H9 (cell line): ENCODE measurements around the gene RASGRP3. TPM values are rescaled to one million over a fixed set of nuclear protein-coding genes. Genes with fewer than 3 reads are reported as not detected.

Experiments
- DNase-seq: peaks from one replicate; pipeline ENCODE4 v3.0.0-alpha.2; 2017
- H2AFZ ChIP-seq: one replicate; pipeline ENCODE4 v1.6.1; 2013; ENCODE audit warnings: mild to moderate bottlenecking, low read length, control low read depth, moderate library complexity
- H2AK5ac ChIP-seq: 2 replicates; pipeline ENCODE4 v1.6.1; 2013; ENCODE audit warnings: low read length, control low read depth, mixed read lengths; ENCODE audit not compliant: insufficient read length
- H2BK120ac ChIP-seq: one replicate; pipeline ENCODE4 v1.6.1; 2013; ENCODE audit warnings: low read depth, mild to moderate bottlenecking, low read length, control low read depth, inconsistent platforms; ENCODE audit not compliant: poor library complexity, severe bottlenecking
- H2BK12ac ChIP-seq: 2 replicates; pipeline ENCODE4 v1.6.1; 2013; ENCODE audit warnings: low read length, control low read depth, mixed read lengths, low read depth; ENCODE audit not compliant: insufficient read length
- H2BK15ac ChIP-seq: 2 replicates; pipeline ENCODE4 v1.6.1; 2013; ENCODE audit warnings: low read depth, low read length, control low read depth
- H2BK20ac ChIP-seq: one replicate; pipeline ENCODE4 v1.6.1; 2013; ENCODE audit warnings: low read depth, mild to moderate bottlenecking, low read length, control low read depth, inconsistent platforms; ENCODE audit not compliant: poor library complexity, severe bottlenecking
- H2BK5ac ChIP-seq: 2 replicates; pipeline ENCODE4 v1.6.1; 2013; ENCODE audit warnings: low read length, control low read depth, mixed read lengths; ENCODE audit not compliant: insufficient read length
- H3K14ac ChIP-seq: 2 replicates; pipeline ENCODE4 v1.6.1; 2013; ENCODE audit warnings: low read length, control low read depth; ENCODE audit not compliant: insufficient read depth
- H3K18ac ChIP-seq: 2 replicates; pipeline ENCODE4 v1.6.1; 2013; ENCODE audit warnings: low read depth, mild to moderate bottlenecking, mixed read lengths, low read length, control low read depth; ENCODE audit not compliant: insufficient read length
- H3K23ac ChIP-seq: 2 replicates; pipeline ENCODE4 v1.6.1; 2013; ENCODE audit warnings: low read length, control low read depth, mixed read lengths, low read depth; ENCODE audit not compliant: insufficient read length
- H3K23me2 ChIP-seq: 2 replicates; pipeline ENCODE4 v1.6.1; 2013; ENCODE audit warnings: low read depth, mild to moderate bottlenecking, mixed read lengths, low read length, control low read depth; ENCODE audit not compliant: insufficient read length, poor library complexity, severe bottlenecking
- H3K27ac ChIP-seq: 2 replicates; pipeline ENCODE4 v1.5.1; 2013; ENCODE audit warnings: low read length, control low read depth, mixed read lengths, low read depth; ENCODE audit not compliant: insufficient read length
- H3K27me3 ChIP-seq: 2 replicates; pipeline ENCODE4 v1.6.1; 2013; ENCODE audit warnings: low read length, control low read depth, inconsistent platforms; ENCODE audit not compliant: insufficient read depth
- H3K4ac ChIP-seq: 2 replicates; pipeline ENCODE4 v1.6.1; 2013; ENCODE audit warnings: low read depth, mild to moderate bottlenecking, control low read depth, inconsistent platforms, low read length, moderate library complexity
- H3K4me1 ChIP-seq: 2 replicates; pipeline ENCODE4 v1.6.1; 2013; ENCODE audit warnings: low read length, control low read depth, inconsistent platforms; ENCODE audit not compliant: insufficient read depth
- H3K4me2 ChIP-seq: 2 replicates; pipeline ENCODE4 v1.6.1; 2013; ENCODE audit warnings: low read length, control low read depth, mixed read lengths; ENCODE audit not compliant: insufficient read length, insufficient read depth
- H3K56ac ChIP-seq: 2 replicates; pipeline ENCODE4 v1.6.1; 2013; ENCODE audit warnings: low read depth, mild to moderate bottlenecking, mixed read lengths, low read length, control low read depth; ENCODE audit not compliant: insufficient read length
- H3K79me1 ChIP-seq: 2 replicates; pipeline ENCODE4 v1.6.1; 2013; ENCODE audit warnings: low read depth, mild to moderate bottlenecking, moderate library complexity, low read length, control low read depth, inconsistent platforms; ENCODE audit not compliant: insufficient read depth, poor library complexity, severe bottlenecking
- H3K79me2 ChIP-seq: 2 replicates; pipeline ENCODE4 v1.6.1; 2013; ENCODE audit warnings: low read length, control low read depth, inconsistent platforms; ENCODE audit not compliant: insufficient read depth
- H3K9ac ChIP-seq: 2 replicates; pipeline ENCODE4 v1.6.1; 2013; ENCODE audit warnings: low read length, control low read depth, mixed read lengths; ENCODE audit not compliant: insufficient read length; ENCODE audit errors: extremely low read depth
- H3K9me3 ChIP-seq: one replicate; pipeline ENCODE4 v1.6.1; 2013; ENCODE audit warnings: low read depth, low read length, inconsistent platforms; ENCODE audit not compliant: control insufficient read depth
- H3T11ph ChIP-seq: one replicate; pipeline ENCODE4 v1.6.1; 2013; ENCODE audit warnings: mild to moderate bottlenecking, low read length, control low read depth, inconsistent platforms
- H4K20me1 ChIP-seq: one replicate; pipeline ENCODE4 v1.6.1; 2013; ENCODE audit not compliant: control insufficient read depth, insufficient read length, insufficient read depth
- H4K5ac ChIP-seq: 2 replicates; pipeline ENCODE4 v1.6.1; 2013; ENCODE audit warnings: low read depth, mild to moderate bottlenecking, mixed read lengths, low read length, control low read depth; ENCODE audit not compliant: insufficient read length
- H4K8ac ChIP-seq: replicated peaks from 2 replicates; pipeline ENCODE4 v1.6.1; 2013; ENCODE audit warnings: low read length, control low read depth, mixed read lengths, low read depth; ENCODE audit not compliant: insufficient read length
- H4K91ac ChIP-seq: 2 replicates; pipeline ENCODE4 v1.6.1; 2013; ENCODE audit warnings: low read depth, mild to moderate bottlenecking, moderate library complexity, mixed read lengths, low read length, control low read depth; ENCODE audit not compliant: insufficient read length
- H3K27ac Mint-ChIP-seq, 3 experiments: 2 replicates in 2 of 3; 3 replicates in 1 of 3; pipeline ENCODE4 v1.8.0; 2020 to 2021; ENCODE audit warnings: mixed read lengths in 3 of 3, mild to moderate bottlenecking in 1 of 3, moderate library complexity in 1 of 3
- H3K27me3 Mint-ChIP-seq: 2 replicates; pipeline ENCODE4 v1.8.0; 2021; ENCODE audit warnings: low read depth, mild to moderate bottlenecking, moderate library complexity, mixed read lengths
- H3K36me3 Mint-ChIP-seq, 3 experiments: 2 replicates in 2 of 3; 3 replicates in 1 of 3; pipeline ENCODE4 v1.8.0; 2020 to 2021; ENCODE audit warnings: low read depth in 3 of 3, mixed read lengths in 3 of 3; ENCODE audit not compliant: insufficient read depth in 1 of 3
- H3K4me1 Mint-ChIP-seq, 2 experiments: 2 replicates each; pipeline ENCODE4 v1.8.0; 2020; ENCODE audit warnings: mixed read lengths in 2 of 2
- H3K4me3 Mint-ChIP-seq, 2 experiments: 2 replicates in 1 of 2; 3 replicates in 1 of 2; pipeline ENCODE4 v1.8.0; 2020 to 2021; ENCODE audit warnings: mild to moderate bottlenecking in 2 of 2, mixed read lengths in 2 of 2, moderate library complexity in 1 of 2
- H3K9me3 Mint-ChIP-seq, 2 experiments: 2 replicates in 1 of 2; 3 replicates in 1 of 2; pipeline ENCODE4 v1.8.0; 2020; ENCODE audit warnings: mild to moderate bottlenecking in 2 of 2, mixed read lengths in 2 of 2, moderate library complexity in 1 of 2
- WGBS: extraction: QIAGEN DNeasy Blood & Tissue Kit; methylation state at CpG from one replicate; pipeline ENCODE4 v1.1.7; 2013; ENCODE audit warnings: missing lambda C conversion rate, low lambda C conversion rate, mixed read lengths; ENCODE audit not compliant: insufficient read length; ENCODE audit errors: extremely low coverage; 5-methylcytosine and 5-hydroxymethylcytosine counted together
- total RNA-seq: library from RNA; stranded (reverse); gene quantifications from 2 replicates; pipeline ENCODE4 v1.2.1, GENCODE V29; 2021
- TF ChIP-seq, protein P1 (sequence below): fragments of 200-600 bp; sonication (generic); conservative IDR thresholded peaks from 3 replicates; pipeline ENCODE4 v1.8.0; 2021; ENCODE audit warnings: antibody characterized with exemption, mild to moderate bottlenecking

Gene RASGRP3
- total RNA-seq, 1 experiment from 2014 or later = not detected

DNA sequence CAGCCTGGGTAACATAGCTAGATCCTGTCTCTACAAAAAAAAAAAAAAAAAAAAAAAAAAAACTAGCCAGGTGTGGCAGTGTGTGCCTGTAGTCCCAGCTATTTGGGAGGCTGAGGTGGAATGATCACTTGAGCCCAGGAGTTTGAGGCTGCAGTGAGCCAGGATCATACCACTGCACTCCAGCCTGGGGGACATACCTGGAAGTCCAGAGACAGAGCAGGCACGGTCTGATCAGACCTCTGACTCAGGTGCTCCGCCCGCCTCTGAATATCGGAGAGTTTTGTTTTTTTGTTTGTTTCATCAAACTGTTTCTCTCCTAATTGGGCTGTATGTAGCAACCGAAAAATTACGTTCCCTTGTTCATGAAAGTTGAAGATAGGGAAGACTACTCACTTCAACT lies 49.2 kb downstream of the RASGRP3 start:
- no peak overlapping the region for H3K9ac ChIP-seq
- no peak overlapping the region for H3K27ac Mint-ChIP-seq
- H3K9me3 Mint-ChIP-seq = no peaks in the 10 kb centered on the region

More for the DNA sequence above, 49.2 kb downstream of the RASGRP3 start:
- H3K36me3 Mint-ChIP-seq = 0 out of 7 replicates have a peak, but pooled peaks cover 0 to 2% (median 0%) of the 10 kb centered on the region in 3 experiments
- Histone ChIP-seq H2AK5ac (no peak overlapping the region), H3K4me1 (no peaks in the 10 kb centered on the region), H3K14ac (no peak overlapping the region), H3K27me3 (no peaks in the 10 kb centered on the region), H3K23ac (no peak overlapping the region), H3K9me3 (no peaks in the 10 kb centered on the region), H2BK15ac (no peak overlapping the region), H3T11ph (no peak overlapping the region), H3K79me2 (no peaks in the 10 kb centered on the region), H2BK12ac (no peak overlapping the region), H2BK20ac (no peak overlapping the region), H3K4ac (no peak overlapping the region), H2BK120ac (no peak overlapping the region), H2AFZ (no peak overlapping the region), H4K20me1 (no peaks in the 10 kb centered on the region), H3K56ac (no peak overlapping the region), H4K8ac (no peak overlapping the region), H3K27ac (no peak overlapping the region), H3K23me2 (no peaks in the 10 kb centered on the region), H3K4me2 (no peak overlapping the region), H4K5ac (no peak overlapping the region), H3K18ac (no peak overlapping the region), H2BK5ac (no peak overlapping the region), H4K91ac (no peak overlapping the region), H3K79me1 (no peaks in the 10 kb centered on the region)
- peaks cover 6 to 10% of the 10 kb centered on the region in 2 experiments for H3K4me1 Mint-ChIP-seq
- no CpG with 5 or more reads among the region's 6 CpGs for WGBS
- no peak for DNase-seq
- TF ChIP-seq, protein P1, sequence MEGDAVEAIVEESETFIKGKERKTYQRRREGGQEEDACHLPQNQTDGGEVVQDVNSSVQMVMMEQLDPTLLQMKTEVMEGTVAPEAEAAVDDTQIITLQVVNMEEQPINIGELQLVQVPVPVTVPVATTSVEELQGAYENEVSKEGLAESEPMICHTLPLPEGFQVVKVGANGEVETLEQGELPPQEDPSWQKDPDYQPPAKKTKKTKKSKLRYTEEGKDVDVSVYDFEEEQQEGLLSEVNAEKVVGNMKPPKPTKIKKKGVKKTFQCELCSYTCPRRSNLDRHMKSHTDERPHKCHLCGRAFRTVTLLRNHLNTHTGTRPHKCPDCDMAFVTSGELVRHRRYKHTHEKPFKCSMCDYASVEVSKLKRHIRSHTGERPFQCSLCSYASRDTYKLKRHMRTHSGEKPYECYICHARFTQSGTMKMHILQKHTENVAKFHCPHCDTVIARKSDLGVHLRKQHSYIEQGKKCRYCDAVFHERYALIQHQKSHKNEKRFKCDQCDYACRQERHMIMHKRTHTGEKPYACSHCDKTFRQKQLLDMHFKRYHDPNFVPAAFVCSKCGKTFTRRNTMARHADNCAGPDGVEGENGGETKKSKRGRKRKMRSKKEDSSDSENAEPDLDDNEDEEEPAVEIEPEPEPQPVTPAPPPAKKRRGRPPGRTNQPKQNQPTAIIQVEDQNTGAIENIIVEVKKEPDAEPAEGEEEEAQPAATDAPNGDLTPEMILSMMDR = no peak
- no peaks in the 10 kb centered on the region; the same call in 1 of the 2 replicates for H3K27me3 Mint-ChIP-seq
- H3K4me3 Mint-ChIP-seq = no peak overlapping the region
